ENCODE data around the gene STK36.

STK36 gene

DNA sequence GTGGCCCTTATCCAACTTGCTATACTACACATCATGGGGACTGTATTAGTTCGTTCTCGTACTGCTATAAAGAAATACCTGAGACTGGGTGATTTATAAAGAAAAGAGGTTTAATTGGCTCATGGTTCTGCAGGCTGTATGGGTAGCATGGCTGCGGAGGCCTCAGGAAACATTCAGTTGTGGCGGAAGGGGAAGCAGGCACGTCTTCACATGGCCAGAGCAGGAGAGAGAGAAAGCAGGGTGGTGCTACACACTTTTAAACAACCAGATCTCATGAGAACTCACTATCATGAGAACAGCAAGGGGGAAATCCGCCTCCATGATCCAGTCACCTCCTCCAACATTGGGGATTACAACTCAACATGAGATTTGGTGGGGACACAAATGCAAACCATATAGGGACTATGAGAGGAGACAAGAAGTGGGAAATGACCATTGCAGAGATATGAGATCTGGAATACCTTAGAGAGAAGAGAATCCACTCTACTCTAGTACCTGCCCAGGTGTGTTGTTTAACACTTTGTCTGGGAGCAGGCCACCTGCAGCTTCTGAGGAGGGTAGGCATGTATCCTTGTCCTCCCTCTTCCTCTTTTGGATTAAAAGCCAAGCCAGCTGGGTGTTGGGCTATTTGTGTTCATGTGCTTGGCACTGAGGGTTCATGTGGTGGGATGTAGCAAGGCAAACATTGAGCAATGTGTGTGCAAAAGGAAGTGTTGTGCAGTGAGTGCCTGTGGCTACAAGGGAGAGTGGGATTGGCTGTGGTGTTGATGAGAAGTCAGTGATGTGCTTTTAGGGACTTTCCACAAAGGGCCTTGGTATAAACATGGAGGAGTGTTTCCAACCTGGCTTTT lies 61.5 kb downstream of the STK36 start:
- DNase-seq (ENCODE audit: extremely low read depth, insufficient read length): no peak
- H3K36me3 ChIP-seq (ENCODE audit: control insufficient read depth, insufficient read depth, low read length): peaks cover 10% of the 10 kb centered on the region
- H3K27me3 ChIP-seq (replicated peaks; ENCODE audit: control insufficient read depth, insufficient read depth, low read length): no peaks in the 10 kb centered on the region
- TF ChIP-seq, protein P1, sequence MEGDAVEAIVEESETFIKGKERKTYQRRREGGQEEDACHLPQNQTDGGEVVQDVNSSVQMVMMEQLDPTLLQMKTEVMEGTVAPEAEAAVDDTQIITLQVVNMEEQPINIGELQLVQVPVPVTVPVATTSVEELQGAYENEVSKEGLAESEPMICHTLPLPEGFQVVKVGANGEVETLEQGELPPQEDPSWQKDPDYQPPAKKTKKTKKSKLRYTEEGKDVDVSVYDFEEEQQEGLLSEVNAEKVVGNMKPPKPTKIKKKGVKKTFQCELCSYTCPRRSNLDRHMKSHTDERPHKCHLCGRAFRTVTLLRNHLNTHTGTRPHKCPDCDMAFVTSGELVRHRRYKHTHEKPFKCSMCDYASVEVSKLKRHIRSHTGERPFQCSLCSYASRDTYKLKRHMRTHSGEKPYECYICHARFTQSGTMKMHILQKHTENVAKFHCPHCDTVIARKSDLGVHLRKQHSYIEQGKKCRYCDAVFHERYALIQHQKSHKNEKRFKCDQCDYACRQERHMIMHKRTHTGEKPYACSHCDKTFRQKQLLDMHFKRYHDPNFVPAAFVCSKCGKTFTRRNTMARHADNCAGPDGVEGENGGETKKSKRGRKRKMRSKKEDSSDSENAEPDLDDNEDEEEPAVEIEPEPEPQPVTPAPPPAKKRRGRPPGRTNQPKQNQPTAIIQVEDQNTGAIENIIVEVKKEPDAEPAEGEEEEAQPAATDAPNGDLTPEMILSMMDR (IDR thresholded peaks at IDR 0.05; ENCODE audit: insufficient read depth, low read length, poor library complexity, severe bottlenecking): no peak
- no peak overlapping the region for H3K4me3 ChIP-seq (replicated peaks; ENCODE audit: low read depth, low read length)

DNA sequence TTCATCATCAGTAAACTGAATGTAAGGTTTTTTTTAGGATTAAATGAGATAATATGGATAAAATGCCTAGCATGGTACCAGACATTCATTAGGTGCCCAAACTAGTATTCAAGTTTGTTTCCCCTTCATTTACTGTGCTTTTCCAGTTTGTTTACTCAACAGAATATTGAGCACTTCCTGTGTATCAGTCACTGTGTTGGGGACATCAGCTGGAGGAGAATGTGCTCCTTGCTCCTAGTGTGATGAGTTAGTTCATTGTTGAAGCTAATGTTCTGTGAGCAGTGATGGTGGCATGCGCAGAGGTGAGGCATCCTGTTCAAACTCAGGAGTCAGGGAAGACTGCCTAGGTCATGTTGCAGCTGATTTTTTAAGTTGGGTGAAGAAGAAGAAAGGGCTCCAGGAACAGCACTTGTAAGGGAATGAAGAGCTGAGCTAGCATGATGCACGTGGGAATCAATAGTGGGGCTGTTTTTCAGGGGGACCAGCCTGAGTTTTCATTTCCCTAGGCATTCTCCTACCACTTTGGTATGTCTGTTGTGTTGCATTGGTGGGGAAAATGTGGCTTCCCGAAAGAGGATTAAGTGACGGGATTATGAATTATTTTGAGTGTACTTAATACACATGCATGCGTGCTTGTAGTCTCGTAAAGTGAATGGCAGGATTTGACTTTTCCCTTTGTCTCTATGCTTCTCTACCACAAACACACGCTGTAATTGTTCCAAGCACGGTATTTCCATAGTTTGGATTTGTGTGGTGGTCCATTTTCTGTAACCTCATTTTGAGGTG lies 62.5 kb downstream of the STK36 start:
- TF ChIP-seq, protein P1 (IDR thresholded peaks at IDR 0.05; ENCODE audit: insufficient read depth, low read length, poor library complexity, severe bottlenecking): no peak
- no peak for DNase-seq (ENCODE audit: extremely low read depth, insufficient read length)
- no peak overlapping the region for H3K4me3 ChIP-seq (replicated peaks; ENCODE audit: low read depth, low read length)
- peaks cover 8% of the 10 kb centered on the region for H3K36me3 ChIP-seq (ENCODE audit: control insufficient read depth, insufficient read depth, low read length)
- no peaks in the 10 kb centered on the region for H3K27me3 ChIP-seq (replicated peaks; ENCODE audit: control insufficient read depth, insufficient read depth, low read length)

DNA sequence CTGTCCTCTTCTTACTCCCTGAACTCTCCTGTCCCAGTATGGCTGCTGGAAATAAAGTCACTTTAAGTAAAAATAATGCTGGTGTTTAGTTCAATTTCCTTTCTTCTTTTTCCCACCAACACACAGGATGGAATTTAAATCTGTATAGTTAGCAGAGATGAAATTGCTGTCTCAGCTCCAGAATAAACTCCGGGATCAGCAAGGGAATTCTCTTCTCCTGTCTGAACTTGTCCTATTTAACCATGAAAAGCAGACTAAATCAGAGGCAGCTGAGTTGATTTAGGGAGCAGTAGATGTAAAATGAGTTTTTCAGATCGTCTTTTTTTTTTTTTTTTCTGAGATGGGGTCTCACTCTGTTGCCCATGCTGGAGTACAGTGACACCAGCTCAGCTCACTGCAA lies 64.6 kb downstream of the STK36 start:
- DNase-seq (ENCODE audit: extremely low read depth, insufficient read length): no peak
- H3K4me3 ChIP-seq (replicated peaks; ENCODE audit: low read depth, low read length): no peak overlapping the region
- no peaks in the 10 kb centered on the region for H3K27me3 ChIP-seq (replicated peaks; ENCODE audit: control insufficient read depth, insufficient read depth, low read length)
- TF ChIP-seq, protein P1 (IDR thresholded peaks at IDR 0.05; ENCODE audit: insufficient read depth, low read length, poor library complexity, severe bottlenecking): no peak
- peaks cover 11% of the 10 kb centered on the region for H3K36me3 ChIP-seq (ENCODE audit: control insufficient read depth, insufficient read depth, low read length)

DNA sequence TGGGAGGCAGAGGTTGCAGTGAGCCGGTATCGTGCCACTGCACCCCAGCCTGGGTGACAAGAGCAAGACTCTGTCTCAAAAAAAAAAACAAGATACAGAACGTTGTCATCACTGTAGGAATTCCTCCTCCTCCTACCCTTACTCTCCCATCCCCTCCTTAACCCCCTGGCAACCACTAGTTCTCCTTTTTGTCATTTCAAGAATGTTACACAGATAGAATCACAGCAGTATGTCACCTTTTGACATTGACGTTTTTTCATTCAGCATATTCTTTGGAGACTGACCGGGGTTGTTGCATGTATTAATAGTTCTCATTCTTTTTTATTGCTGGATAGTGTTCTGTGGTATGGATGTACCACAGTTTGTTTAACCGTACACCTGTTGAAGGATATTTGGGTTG lies 71.2 kb downstream of the STK36 start:
- H3K4me3 ChIP-seq (replicated peaks; ENCODE audit: low read depth, low read length): no peak overlapping the region
- peak; percentile 22 for DNase-seq (ENCODE audit: extremely low read depth, insufficient read length)
- TF ChIP-seq, protein P1 (IDR thresholded peaks at IDR 0.05; ENCODE audit: insufficient read depth, low read length, poor library complexity, severe bottlenecking): no peak
- H3K36me3 ChIP-seq (ENCODE audit: control insufficient read depth, insufficient read depth, low read length): peaks cover 15% of the 10 kb centered on the region
- H3K27me3 ChIP-seq (replicated peaks; ENCODE audit: control insufficient read depth, insufficient read depth, low read length): no peaks in the 10 kb centered on the region

DNA sequence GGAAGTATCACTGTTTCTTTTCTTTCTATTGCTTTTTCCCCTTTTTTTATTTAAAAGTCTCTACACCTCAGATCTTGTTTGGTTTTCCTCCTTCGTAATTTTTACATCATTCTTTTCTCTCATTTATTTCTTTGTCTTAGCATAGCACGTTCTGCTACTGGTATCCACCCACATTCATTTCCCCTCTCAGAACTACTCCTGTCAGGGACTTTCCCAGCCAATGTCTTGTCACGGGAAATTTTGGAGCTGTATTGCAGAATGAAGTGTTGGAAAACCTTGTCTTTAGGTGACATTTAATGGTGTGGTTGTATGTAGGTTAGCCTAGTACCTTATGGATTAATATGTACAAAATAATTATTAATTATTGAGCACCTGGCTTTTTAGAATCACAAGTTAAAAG lies 72.7 kb downstream of the STK36 start:
- peaks cover 16% of the 10 kb centered on the region for H3K36me3 ChIP-seq (ENCODE audit: control insufficient read depth, insufficient read depth, low read length)
- TF ChIP-seq, protein P1 (IDR thresholded peaks at IDR 0.05; ENCODE audit: insufficient read depth, low read length, poor library complexity, severe bottlenecking): no peak
- DNase-seq (ENCODE audit: extremely low read depth, insufficient read length): no peak
- no peak overlapping the region for H3K4me3 ChIP-seq (replicated peaks; ENCODE audit: low read depth, low read length)
- H3K27me3 ChIP-seq (replicated peaks; ENCODE audit: control insufficient read depth, insufficient read depth, low read length): no peaks in the 10 kb centered on the region
